H1 (cell line): ENCODE measurements around the gene HMCN1. TPM values are rescaled to one million over a fixed set of nuclear protein-coding genes. Genes with fewer than 3 reads are reported as not detected.

Experiments
- CTCF ChIA-PET: fragments of 300-600 bp; sonication (Branson Sonifier 250); formaldehyde crosslinking; loops from one replicate; lab custom pipeline; 2021; ENCODE audit not compliant: partially characterized antibody; lab: Charles Lee
- POLR2A ChIA-PET: fragments of 300-600 bp; sonication (Branson Sonifier 250); formaldehyde crosslinking; loops from one replicate; lab custom pipeline; 2021; ENCODE audit warnings: inconsistent platforms; ENCODE audit not compliant: partially characterized antibody; lab: Charles Lee
- DNase-seq, 2 experiments: peaks; one replicate each; pipeline versions ENCODE4 v3.0.0 to v3.0.0-alpha.2; 2010 to 2022; ENCODE audit warnings: low spot score in 2 of 2, low read depth in 1 of 2, mixed read lengths in 1 of 2
- FAIRE-seq: peaks from 2 replicates; lab custom pipeline; 2011; peaks lifted over from hg19 to GRCh38; lab: Jason Lieb, UNC
- H2AFZ ChIP-seq: 2 replicates; pipeline ENCODE4 v1.8.1; 2012; ENCODE audit warnings: low read length, inconsistent platforms
- H2AK5ac ChIP-seq: 2 replicates; pipeline ENCODE4 v1.6.1; 2013; ENCODE audit warnings: low read depth, low read length
- H2BK120ac ChIP-seq: replicated peaks from 2 replicates; pipeline ENCODE3; 2013; ENCODE audit warnings: low read depth, low read length, inconsistent platforms
- H2BK12ac ChIP-seq: 2 replicates; pipeline ENCODE4 v1.6.1; 2013; ENCODE audit warnings: low read depth, low read length
- H2BK15ac ChIP-seq: 2 replicates; pipeline ENCODE4 v1.6.1; 2013; ENCODE audit warnings: low read length
- H2BK20ac ChIP-seq: 2 replicates; pipeline ENCODE4 v1.6.1; 2013; ENCODE audit warnings: low read length
- H2BK5ac ChIP-seq: 2 replicates; pipeline ENCODE4 v1.6.1; 2013; ENCODE audit warnings: low read depth, low read length
- H3K14ac ChIP-seq: 2 replicates; pipeline ENCODE4 v1.6.1; 2013; ENCODE audit warnings: inconsistent platforms; ENCODE audit not compliant: insufficient read length
- H3K18ac ChIP-seq: 2 replicates; pipeline ENCODE4 v1.6.1; 2013; ENCODE audit warnings: low read length; ENCODE audit errors: extremely low read depth
- H3K23ac ChIP-seq: 2 replicates; pipeline ENCODE4 v1.6.1; 2013; ENCODE audit warnings: inconsistent platforms; ENCODE audit not compliant: insufficient read length
- H3K23me2 ChIP-seq: 2 replicates; pipeline ENCODE4 v1.6.1; 2013; ENCODE audit warnings: low read depth, low read length
- H3K27ac ChIP-seq: 2 replicates; pipeline ENCODE4 v1.6.1; 2011; ENCODE audit warnings: low read depth, low read length, inconsistent platforms
- H3K27me3 ChIP-seq, 4 experiments: replicated peaks in 1 of 4; 1 replicate in 1 of 4; 2 replicates in 3 of 4; pipeline versions ENCODE4 v1.6.1 to v1.8.1; 2011 to 2013; ENCODE audit warnings: low read length in 3 of 4, mild to moderate bottlenecking in 3 of 4, inconsistent platforms in 2 of 4, mixed read lengths in 2 of 4, moderate library complexity in 1 of 4; ENCODE audit not compliant: control insufficient read depth in 3 of 4, insufficient read depth in 3 of 4; ENCODE audit errors: extremely low read depth in 1 of 4
- H3K36me3 ChIP-seq, 4 experiments: 2 replicates each; pipeline versions ENCODE4 v1.6.1 to v1.8.1; 2011 to 2013; ENCODE audit warnings: mild to moderate bottlenecking in 4 of 4, low read length in 3 of 4, moderate library complexity in 2 of 4, control low read depth in 1 of 4, inconsistent platforms in 1 of 4; ENCODE audit not compliant: insufficient read depth in 4 of 4, control insufficient read depth in 2 of 4
- H3K4ac ChIP-seq: replicated peaks from 2 replicates; pipeline ENCODE3; 2013; ENCODE audit warnings: low read length, low read depth, mixed read lengths, inconsistent platforms; ENCODE audit not compliant: insufficient read length
- H3K4me1 ChIP-seq, 4 experiments: replicated peaks in 1 of 4; 1 replicate in 1 of 4; 2 replicates in 3 of 4; pipeline versions ENCODE4 v1.6.1 to v1.8.1; 2011 to 2013; ENCODE audit warnings: low read length in 3 of 4, inconsistent platforms in 2 of 4, mixed read lengths in 1 of 4; ENCODE audit not compliant: insufficient read depth in 4 of 4, control insufficient read depth in 3 of 4
- H3K4me2 ChIP-seq, 2 experiments: 2 replicates each; pipeline versions ENCODE4 v1.6.1 to v1.8.1; 2011 to 2013; ENCODE audit warnings: low read depth in 2 of 2, low read length in 2 of 2, control low read depth in 1 of 2, inconsistent platforms in 1 of 2, mild to moderate bottlenecking in 1 of 2; ENCODE audit not compliant: insufficient read depth in 1 of 2
- H3K4me3 ChIP-seq, 4 experiments: fragments of 200-600, 300-600 bp in 1 of 4; sonication (generic), shearing (Covaris generic), sonication (Bioruptor Twin) in 1 of 4; 2 replicates each; pipeline versions ENCODE4 v1.5.1 to v1.8.1; 2011 to 2016; ENCODE audit warnings: low read length in 4 of 4, low read depth in 3 of 4, control low read depth in 2 of 4, inconsistent platforms in 2 of 4, mild to moderate bottlenecking in 2 of 4, mixed read lengths in 1 of 4, moderate library complexity in 1 of 4; ENCODE audit not compliant: insufficient read depth in 2 of 4; ENCODE audit errors: extremely low read depth in 1 of 4
- H3K56ac ChIP-seq: replicated peaks from 2 replicates; pipeline ENCODE3; 2013; ENCODE audit warnings: low read depth, mild to moderate bottlenecking, mixed read lengths, low read length, inconsistent platforms; ENCODE audit not compliant: insufficient read length
- H3K79me1 ChIP-seq: 2 replicates; pipeline ENCODE4 v1.6.1; 2013; ENCODE audit warnings: low read depth, low read length, control low read depth
- H3K79me2 ChIP-seq, 2 experiments: 2 replicates each; pipeline versions ENCODE4 v1.6.1 to v1.8.1; 2012 to 2013; ENCODE audit warnings: low read length in 2 of 2, mild to moderate bottlenecking in 2 of 2, inconsistent platforms in 1 of 2; ENCODE audit not compliant: insufficient read depth in 2 of 2, control insufficient read depth in 1 of 2
- H3K9ac ChIP-seq, 4 experiments: replicated peaks in 1 of 4; 1 replicate in 1 of 4; 2 replicates in 3 of 4; pipeline versions ENCODE4 v1.6.1 to v1.8.1; 2011 to 2013; ENCODE audit warnings: low read depth in 3 of 4, low read length in 3 of 4, control low read depth in 2 of 4, mild to moderate bottlenecking in 2 of 4, moderate library complexity in 2 of 4, inconsistent platforms in 1 of 4; ENCODE audit errors: extremely low read depth in 1 of 4
- H3K9me3 ChIP-seq, 2 experiments: 2 replicates each; pipeline versions ENCODE4 v1.6.1 to v1.8.1; 2012 to 2013; ENCODE audit warnings: mild to moderate bottlenecking in 2 of 2, moderate library complexity in 2 of 2, control low read depth in 1 of 2, inconsistent platforms in 1 of 2, low read depth in 1 of 2, low read length in 1 of 2, mixed read lengths in 1 of 2; ENCODE audit not compliant: insufficient read depth in 2 of 2
- H4K20me1 ChIP-seq, 2 experiments: replicated peaks in 1 of 2; 2 replicates each; pipeline versions ENCODE3 to v1.8.1; 2011 to 2013; ENCODE audit warnings: inconsistent platforms in 2 of 2, low read length in 2 of 2, mild to moderate bottlenecking in 1 of 2; ENCODE audit not compliant: insufficient read depth in 2 of 2, control insufficient read depth in 1 of 2
- H4K5ac ChIP-seq: 2 replicates; pipeline ENCODE4 v1.6.1; 2013; ENCODE audit warnings: low read length, low read depth, mixed read lengths, inconsistent platforms; ENCODE audit not compliant: insufficient read length
- H4K8ac ChIP-seq: 2 replicates; pipeline ENCODE4 v1.8.0; 2013; ENCODE audit warnings: mild to moderate bottlenecking, moderate library complexity, low read length, inconsistent platforms; ENCODE audit not compliant: insufficient read depth; ENCODE audit errors: extremely low read depth
- H4K91ac ChIP-seq: replicated peaks from 2 replicates; pipeline ENCODE3; 2013; ENCODE audit warnings: low read length, mixed read lengths, inconsistent platforms; ENCODE audit not compliant: insufficient read length
- CBX8 ChIP-seq: fragments of 300-800, 300-1000 bp; sonication (generic); IDR thresholded peaks from 2 replicates; pipeline ENCODE4 v1.7.1; 2016; ENCODE audit warnings: low read depth, low read length, borderline replicate concordance
- EP300 ChIP-seq, 2 experiments: IDR thresholded peaks; 1 replicate in 1 of 2; 2 replicates in 1 of 2; pipeline ENCODE4 v1.6.1; 2011 to 2012; ENCODE audit warnings: low read depth in 2 of 2, low read length in 2 of 2, mild to moderate bottlenecking in 2 of 2, borderline replicate concordance in 1 of 2, inconsistent platforms in 1 of 2, moderate library complexity in 1 of 2
- HDAC6 ChIP-seq: IDR thresholded peaks from one replicate; pipeline ENCODE4 v1.7.1; 2012; ENCODE audit warnings: low read depth, mild to moderate bottlenecking, inconsistent platforms, low read length, moderate library complexity
- RAD21 ChIP-seq, 2 experiments: IDR thresholded peaks in 1 of 2; conservative IDR thresholded peaks in 1 of 2; 2 replicates each; pipeline ENCODE4 v1.6.1; 2011; ENCODE audit warnings: low read depth in 2 of 2, low read length in 2 of 2, improper control_type of control experiment in 1 of 2, inconsistent platforms in 1 of 2, mild to moderate bottlenecking in 1 of 2, moderate library complexity in 1 of 2
- SIN3A ChIP-seq, 2 experiments: IDR thresholded peaks in 1 of 2; conservative IDR thresholded peaks in 1 of 2; 2 replicates each; pipeline ENCODE4 v1.6.1; 2011 to 2012; ENCODE audit warnings: low read length in 2 of 2, improper control_type of control experiment in 1 of 2, low read depth in 1 of 2, mild to moderate bottlenecking in 1 of 2
- SIRT6 ChIP-seq: IDR thresholded peaks from one replicate; pipeline ENCODE4 v1.7.1; 2012; ENCODE audit warnings: low read length, inconsistent platforms
- SP1 ChIP-seq: IDR thresholded peaks from 2 replicates; pipeline ENCODE4 v1.6.1; 2011; ENCODE audit warnings: low read depth, low read length
- TCF12 ChIP-seq: IDR thresholded peaks from 2 replicates; pipeline ENCODE4 v1.6.1; 2011; ENCODE audit warnings: low read depth, mild to moderate bottlenecking, low read length
- WGBS, 2 experiments: shearing (Covaris generic) in 1 of 2; methylation state at CpG; one replicate each; pipeline versions ENCODE4 v1.1.6 to v1.1.7; 2013 to 2015; ENCODE audit warnings: low lambda C conversion rate in 2 of 2, mixed read lengths in 2 of 2, inconsistent platforms in 1 of 2, low coverage in 1 of 2, missing lambda C conversion rate in 1 of 2; ENCODE audit not compliant: insufficient replicate concordance in 2 of 2, insufficient coverage in 1 of 2, insufficient read length in 1 of 2; ENCODE audit errors: extremely low coverage in 1 of 2, missing lambda C conversion rate in 1 of 2; 5-methylcytosine and 5-hydroxymethylcytosine counted together
- polyA plus RNA-seq, 7 experiments: library from polyadenylated mRNA; depleted of rRNA in 3 of 7; stranded (reverse) in 5 of 7; unstranded in 2 of 7; fragments of >200 nt in 5 of 7; fragments of 200-250 nt in 2 of 7; gene quantifications; 1 replicate in 5 of 7; 2 replicates in 1 of 7; 4 replicates in 1 of 7; pipeline versions ENCODE4 v1.2.1 to v1.2.3, GENCODE V29; 2011 to 2013; ENCODE audit warnings: missing spikeins in 2 of 7, mixed read lengths in 2 of 7
- total RNA-seq: library from RNA; stranded (reverse); fragmentation: NEBNext Ultra II Directional; extraction: Animal tissue kit (Norgen Biotek cat#: 25700); gene quantifications from 2 replicates; pipeline ENCODE4 v1.2.1, GENCODE V29; 2021
- TF ChIP-seq, protein P1 (sequence below): IDR thresholded peaks from 2 replicates; pipeline ENCODE4 v1.6.1; 2011; ENCODE audit warnings: low read length, improper control_type of control experiment

HMCN1 gene
- total and polyA plus RNA-seq, 2 of the 8 experiments (the other 6 are each of a cell fraction or from before 2014, with no cell fraction given) = 13.8 to 14.6 TPM

DNA sequence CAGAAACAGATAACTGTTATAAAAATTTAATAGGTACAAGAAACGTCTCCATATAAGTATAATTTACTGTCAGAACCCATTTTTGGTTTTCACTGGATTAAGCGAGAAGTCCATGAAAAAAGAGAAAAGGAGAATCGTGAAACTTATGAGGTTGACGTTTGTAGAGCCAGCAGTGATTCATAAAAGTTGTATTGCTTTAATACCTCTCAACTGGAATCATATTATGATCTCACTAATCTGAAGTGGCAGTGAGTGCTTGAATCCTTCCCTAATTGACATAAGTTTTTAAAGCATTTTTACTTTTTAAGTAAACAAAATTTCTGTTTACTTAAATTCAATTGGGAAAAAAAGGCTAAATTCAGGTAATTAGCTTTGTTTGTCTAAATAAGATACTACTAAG, 325.6 kb downstream of the HMCN1 start:
- no peak overlapping the region for H3K56ac ChIP-seq
- H3K23me2 ChIP-seq = no peaks in the 10 kb centered on the region
- H3K4me3 ChIP-seq = no peak overlapping the region
- H2BK120ac ChIP-seq = no peak overlapping the region
- no peaks in the 10 kb centered on the region for H4K20me1 ChIP-seq
- no peak overlapping the region for H2AFZ ChIP-seq
- no peak for DNase-seq
- no peak overlapping the region for H3K18ac ChIP-seq
- no peaks in the 10 kb centered on the region for H3K27me3 ChIP-seq
- ChIA-PET CTCF (interaction anchor here (1.1 kb wide), 1 partner anchor 10 kb away, joined by 3 read pairs; no protein-coding TSS in a partner anchor), POLR2A (no interaction called here)
- no peak overlapping the region for H3K9ac ChIP-seq
- no peaks in the 10 kb centered on the region for H3K79me2 ChIP-seq
- H3K4me2 ChIP-seq = no peak overlapping the region
- H2BK15ac ChIP-seq = no peak overlapping the region
- no peaks in the 10 kb centered on the region for H3K36me3 ChIP-seq
- no peak overlapping the region for H4K5ac ChIP-seq
- H3K9me3 ChIP-seq = no peaks in the 10 kb centered on the region
- H4K8ac ChIP-seq = no peak overlapping the region
- no peak overlapping the region for H3K14ac ChIP-seq
- H2BK12ac ChIP-seq = no peak overlapping the region
- FAIRE-seq = no peak
- H2BK5ac ChIP-seq = no peak overlapping the region
- no peak overlapping the region for H3K4ac ChIP-seq
- no peaks in the 10 kb centered on the region for H3K4me1 ChIP-seq
- H2AK5ac ChIP-seq = no peak overlapping the region
- no peak overlapping the region for H3K23ac ChIP-seq
- no peaks in the 10 kb centered on the region for H3K79me1 ChIP-seq
- 83% methylated on average over 4 of the region's 4 CpGs; no CpG with 5 or more reads in 1 of the 2 experiments for WGBS, 2 experiments
- H4K91ac ChIP-seq = no peak overlapping the region
- no peak overlapping the region for H3K27ac ChIP-seq
- H2BK20ac ChIP-seq = no peak overlapping the region
- TF ChIP-seq, protein P1, sequence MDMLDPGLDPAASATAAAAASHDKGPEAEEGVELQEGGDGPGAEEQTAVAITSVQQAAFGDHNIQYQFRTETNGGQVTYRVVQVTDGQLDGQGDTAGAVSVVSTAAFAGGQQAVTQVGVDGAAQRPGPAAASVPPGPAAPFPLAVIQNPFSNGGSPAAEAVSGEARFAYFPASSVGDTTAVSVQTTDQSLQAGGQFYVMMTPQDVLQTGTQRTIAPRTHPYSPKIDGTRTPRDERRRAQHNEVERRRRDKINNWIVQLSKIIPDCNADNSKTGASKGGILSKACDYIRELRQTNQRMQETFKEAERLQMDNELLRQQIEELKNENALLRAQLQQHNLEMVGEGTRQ = no peak
- TF ChIP-seq TCF12 (no peak), SIN3A (conservative IDR thresholded peaks at IDR 0.05 in 1 of 2, IDR thresholded peaks at IDR 0.05 in 1 of 2; ENCODE audit: low read depth in 1 of 2, low read length in 2 of 2) (no peak), RAD21 (IDR thresholded peaks at IDR 0.05 in 1 of 2, conservative IDR thresholded peaks at IDR 0.05 in 1 of 2; ENCODE audit: low read depth in 2 of 2, low read length in 2 of 2) (no peak), CBX8 (no peak), HDAC6 (no peak), EP300 (IDR thresholded peaks at IDR 0.05; ENCODE audit: borderline replicate concordance in 1 of 2, low read depth in 2 of 2, low read length in 2 of 2) (no peak), SP1 (no peak), SIRT6 (no peak)
